Measurements from ENCODE around the gene PIM2. TPM values are rescaled to one million over a fixed set of nuclear protein-coding genes. Genes with fewer than 3 reads are reported as not detected.

The PIM2 gene
- 8.5 to 9.6 TPM (median 9.3 TPM) in 5 replicates for total RNA-seq (2022; extraction: Qiagen RNA extraction)

DNA sequence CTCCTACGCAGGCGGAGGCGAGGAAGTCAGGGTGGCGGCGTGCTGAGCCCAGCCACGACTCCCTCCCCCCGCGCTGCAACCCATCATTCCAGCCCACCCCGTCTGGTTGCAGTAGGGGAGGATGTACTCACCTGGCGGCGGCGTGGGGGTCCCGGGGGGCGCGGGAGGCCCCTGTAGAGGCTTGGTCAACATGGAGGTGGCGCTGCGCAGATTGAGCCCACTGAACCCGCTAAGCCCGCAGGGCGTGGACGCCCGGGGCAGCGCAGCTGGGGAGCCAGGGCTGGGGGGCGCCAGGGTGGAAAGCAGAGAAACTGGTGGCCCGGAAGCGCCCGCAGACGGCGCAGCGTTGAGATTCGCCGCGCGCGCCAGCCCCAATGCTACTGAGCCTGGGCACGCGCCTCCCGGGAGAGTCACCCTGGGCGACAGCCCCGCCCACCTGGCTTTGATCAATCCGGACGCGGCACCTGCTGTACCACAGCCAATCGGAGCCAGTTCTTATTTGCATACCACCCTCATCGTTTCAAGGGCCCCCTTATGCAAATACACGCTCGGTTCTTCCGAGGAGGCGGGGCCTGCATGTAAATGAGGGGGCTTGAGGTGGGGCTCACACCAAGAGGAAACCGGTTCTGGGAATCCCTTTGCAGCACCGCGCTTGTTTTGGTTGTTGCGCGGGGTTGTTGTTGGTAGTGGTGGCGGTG, at the start of gene PIM2:
Gene PIM2, minus strand, starts transcription at position 382 of the 698 bp plus-strand sequence. Its CDS starts 190 bp downstream, at position 192.

DNA sequence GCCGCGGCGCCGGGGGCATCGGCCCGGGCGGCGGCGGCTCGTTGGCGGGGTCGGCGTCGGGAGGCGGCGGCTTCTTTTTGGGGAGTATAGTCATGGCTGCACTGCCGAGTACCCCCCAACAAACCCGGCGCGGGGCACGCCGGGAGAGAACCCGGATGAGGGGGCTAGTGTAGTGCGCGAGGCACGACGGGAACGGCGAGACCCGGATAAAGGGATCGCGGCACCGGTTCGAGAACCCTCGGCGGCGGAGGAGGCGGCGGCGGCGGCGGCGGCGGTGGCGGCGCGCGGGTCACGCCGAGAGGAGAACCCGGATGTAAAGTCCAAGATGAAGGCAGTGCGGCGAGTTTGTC, 38.6 kb upstream of the PIM2 start, which contains the start of gene OTUD5:
Gene OTUD5, minus strand, starts transcription at position 131 of the 350 bp plus-strand sequence. Its CDS starts 37 bp downstream, at position 94.

DNA sequence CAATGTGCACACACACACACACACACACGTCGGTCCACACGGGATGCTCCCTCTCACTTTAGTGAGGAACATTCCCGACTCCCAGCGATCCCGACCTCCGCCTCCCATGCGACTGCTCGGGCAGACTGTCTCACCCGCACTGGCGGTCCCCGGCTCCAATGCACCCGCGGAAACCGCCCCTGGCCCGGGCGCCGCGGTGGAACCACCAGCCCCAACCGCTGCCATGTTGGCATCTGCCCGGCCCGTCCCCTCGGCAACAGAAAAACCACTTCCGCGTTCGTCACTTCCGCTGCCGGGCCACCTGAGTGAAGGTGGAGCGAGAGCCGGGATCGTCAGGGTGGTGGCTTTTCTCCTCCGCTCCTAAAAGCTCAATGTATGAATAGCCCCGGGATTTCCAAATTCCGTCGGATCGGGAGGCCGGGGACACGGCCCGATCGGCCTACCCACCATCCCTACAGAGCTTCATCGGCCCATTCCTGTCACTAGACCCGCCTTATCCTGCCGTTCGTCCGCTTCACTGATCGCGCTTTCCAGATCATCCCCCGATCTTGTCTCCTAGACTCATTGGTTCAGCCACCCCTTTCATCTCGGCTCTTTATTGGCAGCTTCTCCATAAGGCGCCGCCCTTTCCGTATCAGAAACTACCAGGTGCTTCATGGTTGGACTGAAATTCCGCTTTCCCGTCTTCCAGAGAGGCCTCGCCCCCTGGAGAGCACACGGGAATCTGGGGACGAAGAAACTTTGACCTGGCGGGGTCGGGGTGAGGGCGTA, 7.2 kb downstream of the PIM2 start, which contains the start of gene SLC35A2:
Gene SLC35A2, minus strand, starts transcription at position 235 of the 771 bp plus-strand sequence. Its CDS starts 10 bp downstream, at position 225.

DNA sequence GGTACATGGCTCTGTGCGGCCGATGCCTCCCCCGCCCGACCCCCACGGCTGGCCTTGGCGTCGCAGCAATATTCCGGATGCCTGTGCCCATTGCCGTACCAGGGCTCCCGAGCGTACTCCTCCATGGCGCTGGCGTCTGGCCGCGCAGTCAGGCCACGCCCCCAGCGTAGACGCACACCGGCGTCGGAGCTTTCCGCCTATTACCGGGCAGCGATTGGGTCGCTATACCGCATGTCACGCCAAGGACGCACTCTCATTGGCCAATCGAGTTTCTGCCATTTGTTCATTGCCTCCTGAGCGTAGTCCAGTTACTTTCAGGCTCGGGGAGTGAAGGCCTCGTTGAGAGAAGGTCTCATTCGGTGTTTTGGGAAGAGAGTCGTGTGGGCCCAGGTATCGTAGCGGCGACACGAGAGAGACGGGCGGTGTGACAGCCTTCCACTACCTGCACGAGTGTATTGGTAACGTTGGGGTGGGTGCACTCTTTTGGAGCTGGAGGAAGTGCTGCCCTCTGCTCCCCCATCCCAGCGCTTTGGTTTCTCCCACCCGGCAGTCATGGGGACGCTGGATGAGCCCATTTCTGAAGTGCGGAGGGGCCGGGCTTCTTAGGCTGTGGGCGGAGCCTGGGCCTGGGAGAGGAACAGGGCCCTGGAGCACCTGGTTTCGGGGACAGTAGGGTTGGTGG, 21.1 kb downstream of the PIM2 start, which contains the start of the genes PQBP1 and TIMM17B:
Gene PQBP1, plus strand, starts transcription at position 306 of the 682 bp plus-strand sequence. CDS start 580 bp downstream, outside the sequence.
Gene TIMM17B, minus strand, starts transcription at position 144 of the 682 bp plus-strand sequence. Its CDS starts 19 bp downstream, at position 125.

Other genes starting within 250 kb of the PIM2 start
- 0.20 to 0.65 TPM (median 0.41 TPM) in 5 replicates for gene WAS, start 235.2 kb downstream of the PIM2 start, total RNA-seq (2022; extraction: Qiagen RNA extraction)
- 20.1 to 23.6 TPM (median 22.6 TPM) in 5 replicates for gene SUV39H1, start 222.3 kb downstream of the PIM2 start, total RNA-seq (2022; extraction: Qiagen RNA extraction)
- gene GLOD5, start 157.3 kb downstream of the PIM2 start, total RNA-seq (2022; extraction: Qiagen RNA extraction) = not detected in 5 replicates
- not detected in 5 replicates for gene GATA1, start 132.4 kb downstream of the PIM2 start, total RNA-seq (2022; extraction: Qiagen RNA extraction)
- gene HDAC6, start 117.0 kb downstream of the PIM2 start, total RNA-seq (2022; extraction: Qiagen RNA extraction) = 25.3 to 31.5 TPM (median 27.3 TPM) in 5 replicates
- not detected in 5 replicates for gene ERAS, start 92.5 kb downstream of the PIM2 start, total RNA-seq (2022; extraction: Qiagen RNA extraction)
- 19.4 to 53.5 TPM (median 48.4 TPM) in 5 replicates for gene PCSK1N, start 83.4 kb downstream of the PIM2 start, total RNA-seq (2022; extraction: Qiagen RNA extraction)
- gene TIMM17B, start 21.3 kb downstream of the PIM2 start, total RNA-seq (2022; extraction: Qiagen RNA extraction) = 82.0 to 110 TPM (median 102 TPM) in 5 replicates
- gene PQBP1, start 21.1 kb downstream of the PIM2 start, total RNA-seq (2022; extraction: Qiagen RNA extraction) = 89.7 to 105 TPM (median 93.2 TPM) in 5 replicates
- 47.9 to 65.4 TPM (median 62.5 TPM) in 5 replicates for gene SLC35A2, start 7.4 kb downstream of the PIM2 start, total RNA-seq (2022; extraction: Qiagen RNA extraction)
- gene OTUD5, start 38.6 kb upstream of the PIM2 start, total RNA-seq (2022; extraction: Qiagen RNA extraction) = 60.5 to 66.4 TPM (median 64.7 TPM) in 5 replicates
- 0.80 to 1.4 TPM (median 0.96 TPM) in 5 replicates for gene KCND1, start 52.8 kb upstream of the PIM2 start, total RNA-seq (2022; extraction: Qiagen RNA extraction)
- gene GRIPAP1, start 83.2 kb upstream of the PIM2 start, total RNA-seq (2022; extraction: Qiagen RNA extraction) = 17.3 to 20.9 TPM (median 19.0 TPM) in 5 replicates
- gene TFE3, start 124.3 kb upstream of the PIM2 start, total RNA-seq (2022; extraction: Qiagen RNA extraction) = 41.8 to 52.7 TPM (median 51.5 TPM) in 5 replicates
- 2.7 to 3.9 TPM (median 3.2 TPM) in 5 replicates for gene CCDC120, start 140.0 kb upstream of the PIM2 start, total RNA-seq (2022; extraction: Qiagen RNA extraction)
- gene PRAF2, start 155.0 kb upstream of the PIM2 start, total RNA-seq (2022; extraction: Qiagen RNA extraction) = 35.6 to 45.6 TPM (median 42.4 TPM) in 5 replicates
- gene WDR45, start 160.9 kb upstream of the PIM2 start, total RNA-seq (2022; extraction: Qiagen RNA extraction) = 54.9 to 60.6 TPM (median 57.5 TPM) in 5 replicates
- 21.6 to 24.3 TPM (median 22.5 TPM) in 5 replicates for gene GPKOW, start 204.7 kb upstream of the PIM2 start, total RNA-seq (2022; extraction: Qiagen RNA extraction)
- 2.3 to 3.5 TPM (median 3.2 TPM) in 5 replicates for gene MAGIX, start 243.7 kb upstream of the PIM2 start, total RNA-seq (2022; extraction: Qiagen RNA extraction)